Brain microvascular endothelial cell (primary cell): Measurements from ENCODE around the gene APBB1.

Experiments used
- DNase-seq: peaks from one replicate; pipeline ENCODE4 v3.0.0-alpha.2; 2020
- H3K27ac ChIP-seq: fragments of 250-450 bp; sonication (Bioruptor Pico); 2 replicates; pipeline ENCODE4 v1.5.1; 2020; ENCODE audit warnings: mild to moderate bottlenecking, moderate library complexity
- H3K27me3 ChIP-seq: fragments of 250-450 bp; sonication (Bioruptor Pico); replicated peaks from 2 replicates; pipeline ENCODE4 v1.5.1; 2020; ENCODE audit warnings: mild to moderate bottlenecking
- H3K36me3 ChIP-seq: fragments of 250-450 bp; sonication (Bioruptor Pico); replicated peaks from 2 replicates; pipeline ENCODE4 v1.5.1; 2020; ENCODE audit warnings: mild to moderate bottlenecking
- H3K4me3 ChIP-seq: 2 replicates; pipeline ENCODE4 v1.5.1; 2011; ENCODE audit warnings: low read depth, mild to moderate bottlenecking, control low read depth, low read length, moderate library complexity
- CTCF ChIP-seq: IDR thresholded peaks from 2 replicates; pipeline ENCODE4 v1.5.1; 2011; ENCODE audit warnings: low read depth, mild to moderate bottlenecking, moderate library complexity, low read length, control low read depth, inconsistent platforms; ENCODE audit errors: missing control alignments
- in situ Hi-C: cut with HindIII; loops from 2 replicates; pipeline ENCODE4 v1.10.0; 2017; ENCODE audit warnings: low sequenced_read_pairs, low pct_ligation_motif_present

Gene APBB1

GRCh38 chr11:6455070-6455469 is 36.2 kb upstream of the APBB1 start:
- H3K27me3 ChIP-seq = no peaks in the 10 kb centered on the region
- H3K36me3 ChIP-seq = peaks cover 58% of the 10 kb centered on the region
- no peak overlapping the region for H3K4me3 ChIP-seq
- no peak overlapping the region for H3K27ac ChIP-seq
- DNase-seq = no peak
- in situ Hi-C loops = no loop called here
- TF ChIP-seq CTCF = no peak

DNA sequence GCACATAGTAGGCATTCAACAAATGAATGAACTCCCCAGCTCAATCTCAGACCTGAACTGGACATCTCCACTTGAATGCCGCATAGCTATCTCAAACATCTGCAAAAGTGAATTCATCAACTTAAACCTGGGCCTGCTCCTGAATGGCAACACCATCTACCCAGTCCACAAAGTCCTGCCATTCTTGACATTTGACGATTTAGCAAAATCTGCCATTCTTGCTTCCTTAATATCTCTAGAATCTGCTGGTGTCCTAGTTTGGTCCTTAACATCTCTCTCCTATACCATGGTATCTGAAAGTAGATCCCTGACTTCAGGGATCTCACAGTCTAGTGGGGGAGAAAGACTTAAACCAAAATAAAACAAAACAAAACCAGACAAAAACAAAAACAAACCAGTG is 34.3 kb upstream of the APBB1 start:
- Histone ChIP-seq H3K36me3 (peaks cover 67% of the 10 kb centered on the region), H3K27ac (no peak overlapping the region), H3K4me3 (no peak overlapping the region), H3K27me3 (no peaks in the 10 kb centered on the region)
- DNase-seq = no peak
- in situ Hi-C loops = no loop called here
- TF ChIP-seq CTCF = no peak

DNA sequence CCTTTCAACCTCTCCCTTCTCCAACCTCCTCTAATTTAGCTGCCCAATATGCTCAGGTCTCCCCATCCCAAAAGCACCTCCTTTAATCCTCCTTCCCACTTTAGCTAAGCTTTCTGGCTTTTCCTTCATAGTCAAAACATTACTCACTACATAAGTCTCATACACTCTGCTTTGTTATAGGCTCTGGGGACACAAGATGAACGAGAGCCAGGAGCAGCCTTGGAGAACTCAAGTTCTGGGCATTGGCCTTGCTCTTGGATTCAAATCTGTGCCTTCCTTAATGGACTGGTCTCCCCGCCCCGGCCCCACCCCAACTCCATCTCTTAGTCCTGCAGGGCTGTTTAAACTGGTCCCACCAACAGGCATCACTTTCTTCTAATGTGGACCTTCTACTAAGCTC is 33.3 kb upstream of the APBB1 start:
- H3K27ac ChIP-seq = no peak overlapping the region
- in situ Hi-C loops = no loop called here
- no peak for DNase-seq
- H3K36me3 ChIP-seq = peaks cover 60% of the 10 kb centered on the region
- H3K4me3 ChIP-seq = no peak overlapping the region
- no peak for TF ChIP-seq CTCF
- no peaks in the 10 kb centered on the region for H3K27me3 ChIP-seq

GRCh38 chr11:6448574-6448973 is 29.7 kb upstream of the APBB1 start:
- Histone ChIP-seq H3K36me3 (peaks cover 32% of the 10 kb centered on the region), H3K27me3 (no peaks in the 10 kb centered on the region)
- in situ Hi-C loops = no loop called here

DNA sequence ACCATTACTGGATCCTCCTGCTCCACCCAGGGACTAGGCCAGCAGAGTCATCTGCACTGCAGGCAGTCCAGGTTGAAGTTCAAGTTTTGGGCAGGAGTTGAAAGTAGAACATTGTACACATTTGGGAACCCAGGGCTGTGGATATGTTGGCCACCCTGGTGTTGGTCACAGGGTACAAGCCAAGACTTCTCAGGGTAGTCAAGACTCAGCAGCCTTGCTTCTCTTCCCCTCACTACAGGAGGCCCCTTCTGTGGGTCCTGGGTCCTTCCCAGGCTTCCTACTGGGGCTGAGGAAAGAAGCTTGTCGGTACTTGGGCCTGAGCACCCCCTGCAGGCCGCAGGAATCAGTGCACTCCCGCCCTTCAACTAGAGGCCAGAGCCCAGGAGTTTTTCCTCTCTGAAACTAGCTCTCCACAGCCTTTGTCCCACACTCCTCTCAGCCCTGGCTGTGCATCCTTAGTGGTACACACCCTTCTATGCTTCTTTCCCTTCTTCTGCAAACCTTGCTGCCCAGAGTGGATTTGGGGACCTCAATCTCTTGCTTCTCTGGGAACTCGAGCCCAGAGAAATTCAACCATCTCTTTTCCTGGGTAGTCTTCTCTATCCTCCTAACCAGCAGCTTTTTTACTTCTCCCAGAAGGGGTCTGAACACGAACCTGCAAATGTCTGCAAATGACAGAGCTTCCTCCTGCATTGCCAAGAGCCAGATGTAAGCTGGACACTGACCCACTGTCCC is 24.5 kb upstream of the APBB1 start:
- in situ Hi-C loops = no loop called here
- peak; percentile 92 for TF ChIP-seq CTCF
- H3K27me3 ChIP-seq = no peaks in the 10 kb centered on the region
- H3K4me3 ChIP-seq = no peak overlapping the region
- peaks cover 1% of the 10 kb centered on the region for H3K36me3 ChIP-seq
- no peak overlapping the region for H3K27ac ChIP-seq
- peak; percentile 40 for DNase-seq

More at GRCh38 chr11:6448574-6448973, 29.7 kb upstream of the APBB1 start:
- Histone ChIP-seq H3K27ac (no peak overlapping the region), H3K4me3 (no peak overlapping the region)
- no peak for TF ChIP-seq CTCF
- DNase-seq = no peak

- TF ChIP-seq CTCF = no peak
- in situ Hi-C loops = no loop called here
These were observed 23.5 kb upstream of the APBB1 start for GRCh38 chr11:6442441-6442840.

More at GRCh38 chr11:6442441-6442840, 23.5 kb upstream of the APBB1 start:
- Histone ChIP-seq H3K36me3 (no peaks in the 10 kb centered on the region), H3K27ac (no peak overlapping the region), H3K27me3 (no peaks in the 10 kb centered on the region), H3K4me3 (no peak overlapping the region)
- no peak for DNase-seq
